Umbilical cord (tissue), 2 donors: ENCODE data around the gene LRRC2. TPM values are rescaled to one million over a fixed set of nuclear protein-coding genes. Genes with fewer than 3 reads are reported as not detected.
"Not testable (repeated sequence)": the region's sequence is repeated elsewhere in the genome, so short reads cannot be mapped to it uniquely, and the experiment has no call there.

Source experiments
- DNase-seq: peaks from one replicate; pipeline ENCODE4 v3.0.0-alpha.2; 2015; ENCODE audit warnings: low spot score
- total RNA-seq: library from RNA; depleted of rRNA; stranded (reverse); fragments of >200 nt; gene quantifications from one replicate; pipeline ENCODE4 v1.2.3, GENCODE V29; 2014; ENCODE audit warnings: low replicate concordance; ENCODE audit not compliant: insufficient read depth

LRRC2 gene
- total RNA-seq, 1 donor from 2014 or later = 1.9 TPM

- DNase-seq = peak; percentile 96
Measured at GRCh38 chr3:46558184-46559043, 7.7 kb downstream of the LRRC2 start.

- DNase-seq = no peak
Measured at GRCh38 chr3:46557814-46558183, 8.3 kb downstream of the LRRC2 start.

- no peak for DNase-seq
Measured at GRCh38 chr3:46553154-46553553, 12.9 kb downstream of the LRRC2 start.

GRCh38 chr3:46552538-46552937, 13.6 kb downstream of the LRRC2 start:
- DNase-seq = no peak

- DNase-seq = no peak
Measured at GRCh38 chr3:46551615-46552014, 14.5 kb downstream of the LRRC2 start.

- no peak for DNase-seq
Measured at GRCh38 chr3:46549989-46550388, 16.1 kb downstream of the LRRC2 start.

GRCh38 chr3:46549408-46549904, 16.6 kb downstream of the LRRC2 start:
- no peak for DNase-seq

- not testable (repeated sequence) for DNase-seq
Measured at GRCh38 chr3:46548611-46549010, 17.5 kb downstream of the LRRC2 start.

GRCh38 chr3:46546896-46547440, 19.1 kb downstream of the LRRC2 start:
- no peak for DNase-seq

- no peak for DNase-seq
Measured at GRCh38 chr3:46545818-46546630, 20.1 kb downstream of the LRRC2 start.

- DNase-seq = no peak
Measured at GRCh38 chr3:46544771-46545503, 21.2 kb downstream of the LRRC2 start.

- DNase-seq = peak; percentile 14
Measured at GRCh38 chr3:46542801-46543201, 23.3 kb downstream of the LRRC2 start.

- no peak for DNase-seq
Measured at GRCh38 chr3:46542344-46542743, 23.8 kb downstream of the LRRC2 start.

GRCh38 chr3:46541835-46542234, 24.3 kb downstream of the LRRC2 start:
- no peak for DNase-seq

GRCh38 chr3:46540550-46540949, 25.6 kb downstream of the LRRC2 start:
- no peak for DNase-seq

GRCh38 chr3:46539443-46540005, 26.6 kb downstream of the LRRC2 start:
- no peak for DNase-seq

- peak; percentile 74 for DNase-seq
Measured at GRCh38 chr3:46538803-46539442, 27.2 kb downstream of the LRRC2 start.

GRCh38 chr3:46538425-46538802, 27.7 kb downstream of the LRRC2 start:
- DNase-seq = not testable (repeated sequence)

- DNase-seq = no peak
Measured at GRCh38 chr3:46537779-46538178, 28.3 kb downstream of the LRRC2 start.

- DNase-seq = no peak
Measured at GRCh38 chr3:46537316-46537715, 28.8 kb downstream of the LRRC2 start.

- no peak for DNase-seq
Measured at GRCh38 chr3:46536758-46537157, 29.3 kb downstream of the LRRC2 start.
